CD4-positive, alpha-beta T cell treated with Interleukin-15 for 1 hour (primary cell): ENCODE data around the gene ROR1.
A peak's percentile ranks its signal among the peaks of the same experiment; 100 is the strongest.

Source experiments
- DNase-seq: peaks from one replicate; pipeline ENCODE4 v3.0.0-alpha.2; 2020

ROR1 gene

GRCh38 chr1:63888984-63889383 lies 115.2 kb downstream of the ROR1 start:
- no peak for DNase-seq

- no peak for DNase-seq
Measured at GRCh38 chr1:63890468-63890867, 116.7 kb downstream of the ROR1 start.

- DNase-seq = no peak
Measured at GRCh38 chr1:63891060-63891690, 117.4 kb downstream of the ROR1 start.

- DNase-seq = peak; percentile 77
Measured at GRCh38 chr1:63892632-63893395, 119.0 kb downstream of the ROR1 start.

GRCh38 chr1:63893976-63894375 lies 120.2 kb downstream of the ROR1 start:
- DNase-seq = no peak

- no peak for DNase-seq
Measured at GRCh38 chr1:63894627-63895265, 120.9 kb downstream of the ROR1 start.

- DNase-seq = no peak
Measured at GRCh38 chr1:63896755-63897154, 122.9 kb downstream of the ROR1 start.

- no peak for DNase-seq
Measured at GRCh38 chr1:63898428-63899196, 124.8 kb downstream of the ROR1 start.

GRCh38 chr1:63901094-63901493 lies 127.3 kb downstream of the ROR1 start:
- DNase-seq = no peak

GRCh38 chr1:63902844-63903589 lies 129.2 kb downstream of the ROR1 start:
- no peak for DNase-seq

- DNase-seq = no peak
Measured at GRCh38 chr1:63903947-63904610, 130.3 kb downstream of the ROR1 start.

- DNase-seq = no peak
Measured at GRCh38 chr1:63904826-63905225, 131.0 kb downstream of the ROR1 start.

GRCh38 chr1:63906047-63906704 lies 132.4 kb downstream of the ROR1 start:
- DNase-seq = no peak

- DNase-seq = no peak
Measured at GRCh38 chr1:63907051-63907450, 133.2 kb downstream of the ROR1 start.

GRCh38 chr1:63908016-63908415 lies 134.2 kb downstream of the ROR1 start:
- DNase-seq = no peak

- no peak for DNase-seq
Measured at GRCh38 chr1:63909526-63909925, 135.7 kb downstream of the ROR1 start.

- DNase-seq = no peak
Measured at GRCh38 chr1:63911049-63911448, 137.2 kb downstream of the ROR1 start.

- no peak for DNase-seq
Measured at GRCh38 chr1:63912643-63913042, 138.8 kb downstream of the ROR1 start.

- no peak for DNase-seq
Measured at GRCh38 chr1:63913533-63913932, 139.7 kb downstream of the ROR1 start.

GRCh38 chr1:63914241-63914640 lies 140.4 kb downstream of the ROR1 start:
- DNase-seq = no peak

GRCh38 chr1:63914706-63915105 lies 140.9 kb downstream of the ROR1 start:
- DNase-seq = no peak

GRCh38 chr1:63915121-63915520 lies 141.3 kb downstream of the ROR1 start:
- no peak for DNase-seq
